HEK293 (cell line): ENCODE results near the gene CDC14A.

Experiments
- GLI2 ChIP-seq: fragments of 450-650 bp; formaldehyde crosslinking; IDR thresholded peaks from 2 replicates; pipeline ENCODE4; 2017; ENCODE audit warnings: missing biosample characterization, missing genetic modification characterization, low read depth, borderline replicate concordance
- PRDM1 ChIP-seq: fragments of 450-650 bp; formaldehyde crosslinking; IDR thresholded peaks from 2 replicates; pipeline ENCODE4; 2016; ENCODE audit warnings: missing biosample characterization, missing genetic modification characterization
- SETDB1 ChIP-seq: IDR thresholded peaks from one replicate; pipeline ENCODE4 v1.6.1; 2017; ENCODE audit warnings: mild to moderate bottlenecking, low read length, moderate library complexity, mixed read lengths; ENCODE audit not compliant: insufficient read length
- YY1 ChIP-seq: fragments of 450-650 bp; formaldehyde crosslinking; IDR thresholded peaks from 2 replicates; pipeline ENCODE4 v1.5.1; 2018; ENCODE audit warnings: missing biosample characterization, missing genetic modification characterization
- ZBTB21 ChIP-seq: fragments of 450-650 bp; formaldehyde crosslinking; IDR thresholded peaks from 2 replicates; pipeline ENCODE4 v1.5.1; 2017; ENCODE audit warnings: missing biosample characterization, missing genetic modification characterization
- ZBTB48 ChIP-seq: fragments of 450-650 bp; formaldehyde crosslinking; IDR thresholded peaks from 2 replicates; pipeline ENCODE4 v1.5.1; 2016; ENCODE audit warnings: missing biosample characterization, missing genetic modification characterization
- ZEB2 ChIP-seq: fragments of 450-650 bp; formaldehyde crosslinking; IDR thresholded peaks from 2 replicates; pipeline ENCODE4 v1.5.1; 2016; ENCODE audit warnings: missing biosample characterization, missing genetic modification characterization
- ZNF10 ChIP-seq: fragments of 450-650 bp; formaldehyde crosslinking; IDR thresholded peaks from 2 replicates; pipeline ENCODE4 v1.5.1; 2017; ENCODE audit warnings: missing biosample characterization, missing genetic modification characterization
- ZNF37A ChIP-seq: fragments of 450-650 bp; IDR thresholded peaks from 2 replicates; pipeline ENCODE4 v1.5.1; 2018; ENCODE audit warnings: missing biosample characterization, missing genetic modification characterization
- ZNF558 ChIP-seq: fragments of 450-650 bp; formaldehyde crosslinking; IDR thresholded peaks from 2 replicates; pipeline ENCODE4 v1.5.1; 2016; ENCODE audit warnings: missing biosample characterization, missing genetic modification characterization
- ZNF792 ChIP-seq: fragments of 450-650 bp; formaldehyde crosslinking; IDR thresholded peaks from 2 replicates; pipeline ENCODE4 v1.5.1; 2016; ENCODE audit warnings: missing biosample characterization, missing genetic modification characterization
- TF ChIP-seq, protein P1 (sequence below): fragments of 450-650 bp; formaldehyde crosslinking; IDR thresholded peaks from 2 replicates; pipeline ENCODE4 v1.5.1; 2016; ENCODE audit warnings: missing biosample characterization, missing genetic modification characterization
- TF ChIP-seq, protein P2 (sequence below): fragments of 450-650 bp; formaldehyde crosslinking; IDR thresholded peaks from 2 replicates; pipeline ENCODE4 v1.5.1; 2016; ENCODE audit warnings: missing biosample characterization, missing genetic modification characterization
- TF ChIP-seq, protein P3 (sequence below): fragments of 450-650 bp; formaldehyde crosslinking; IDR thresholded peaks from 2 replicates; pipeline ENCODE4 v1.5.1; 2017; ENCODE audit warnings: missing biosample characterization, mild to moderate bottlenecking, missing genetic modification characterization, moderate library complexity

DNA sequence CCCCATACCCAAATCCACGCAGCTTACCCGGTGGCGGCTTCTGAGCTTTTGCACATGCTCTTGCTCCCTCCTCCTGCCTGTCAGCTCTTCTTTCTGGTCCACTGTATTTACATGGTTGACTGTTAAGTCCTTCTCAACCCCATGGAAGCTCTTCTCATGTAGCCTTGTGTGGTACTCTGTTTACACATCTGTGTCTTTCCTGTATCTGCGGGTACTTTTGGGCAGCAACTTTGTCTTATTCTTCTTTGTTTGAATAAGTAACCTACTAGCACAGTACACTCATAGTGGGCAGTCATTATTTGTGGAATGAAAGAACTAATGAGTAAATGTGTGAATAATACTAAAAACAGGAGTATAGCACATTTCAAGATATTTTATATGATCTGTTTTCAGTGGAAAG is 97.2 kb downstream of the CDC14A start:
- TF ChIP-seq, protein P1, sequence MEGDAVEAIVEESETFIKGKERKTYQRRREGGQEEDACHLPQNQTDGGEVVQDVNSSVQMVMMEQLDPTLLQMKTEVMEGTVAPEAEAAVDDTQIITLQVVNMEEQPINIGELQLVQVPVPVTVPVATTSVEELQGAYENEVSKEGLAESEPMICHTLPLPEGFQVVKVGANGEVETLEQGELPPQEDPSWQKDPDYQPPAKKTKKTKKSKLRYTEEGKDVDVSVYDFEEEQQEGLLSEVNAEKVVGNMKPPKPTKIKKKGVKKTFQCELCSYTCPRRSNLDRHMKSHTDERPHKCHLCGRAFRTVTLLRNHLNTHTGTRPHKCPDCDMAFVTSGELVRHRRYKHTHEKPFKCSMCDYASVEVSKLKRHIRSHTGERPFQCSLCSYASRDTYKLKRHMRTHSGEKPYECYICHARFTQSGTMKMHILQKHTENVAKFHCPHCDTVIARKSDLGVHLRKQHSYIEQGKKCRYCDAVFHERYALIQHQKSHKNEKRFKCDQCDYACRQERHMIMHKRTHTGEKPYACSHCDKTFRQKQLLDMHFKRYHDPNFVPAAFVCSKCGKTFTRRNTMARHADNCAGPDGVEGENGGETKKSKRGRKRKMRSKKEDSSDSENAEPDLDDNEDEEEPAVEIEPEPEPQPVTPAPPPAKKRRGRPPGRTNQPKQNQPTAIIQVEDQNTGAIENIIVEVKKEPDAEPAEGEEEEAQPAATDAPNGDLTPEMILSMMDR (tag by site-specific recombination): no peak
- TF ChIP-seq, protein P2, sequence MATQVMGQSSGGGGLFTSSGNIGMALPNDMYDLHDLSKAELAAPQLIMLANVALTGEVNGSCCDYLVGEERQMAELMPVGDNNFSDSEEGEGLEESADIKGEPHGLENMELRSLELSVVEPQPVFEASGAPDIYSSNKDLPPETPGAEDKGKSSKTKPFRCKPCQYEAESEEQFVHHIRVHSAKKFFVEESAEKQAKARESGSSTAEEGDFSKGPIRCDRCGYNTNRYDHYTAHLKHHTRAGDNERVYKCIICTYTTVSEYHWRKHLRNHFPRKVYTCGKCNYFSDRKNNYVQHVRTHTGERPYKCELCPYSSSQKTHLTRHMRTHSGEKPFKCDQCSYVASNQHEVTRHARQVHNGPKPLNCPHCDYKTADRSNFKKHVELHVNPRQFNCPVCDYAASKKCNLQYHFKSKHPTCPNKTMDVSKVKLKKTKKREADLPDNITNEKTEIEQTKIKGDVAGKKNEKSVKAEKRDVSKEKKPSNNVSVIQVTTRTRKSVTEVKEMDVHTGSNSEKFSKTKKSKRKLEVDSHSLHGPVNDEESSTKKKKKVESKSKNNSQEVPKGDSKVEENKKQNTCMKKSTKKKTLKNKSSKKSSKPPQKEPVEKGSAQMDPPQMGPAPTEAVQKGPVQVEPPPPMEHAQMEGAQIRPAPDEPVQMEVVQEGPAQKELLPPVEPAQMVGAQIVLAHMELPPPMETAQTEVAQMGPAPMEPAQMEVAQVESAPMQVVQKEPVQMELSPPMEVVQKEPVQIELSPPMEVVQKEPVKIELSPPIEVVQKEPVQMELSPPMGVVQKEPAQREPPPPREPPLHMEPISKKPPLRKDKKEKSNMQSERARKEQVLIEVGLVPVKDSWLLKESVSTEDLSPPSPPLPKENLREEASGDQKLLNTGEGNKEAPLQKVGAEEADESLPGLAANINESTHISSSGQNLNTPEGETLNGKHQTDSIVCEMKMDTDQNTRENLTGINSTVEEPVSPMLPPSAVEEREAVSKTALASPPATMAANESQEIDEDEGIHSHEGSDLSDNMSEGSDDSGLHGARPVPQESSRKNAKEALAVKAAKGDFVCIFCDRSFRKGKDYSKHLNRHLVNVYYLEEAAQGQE (tag by site-specific recombination): no peak
- TF ChIP-seq YY1 (tag by site-specific recombination) (no peak), ZNF10 (no peak), ZNF792 (no peak), ZBTB21 (tag by site-specific recombination) (no peak), GLI2 (tag by site-specific recombination) (no peak), ZEB2 (tag by site-specific recombination) (no peak), SETDB1 (no peak), PRDM1 (no peak), ZNF37A (no peak), ZNF558 (tag by site-specific recombination) (no peak), ZBTB48 (tag by site-specific recombination) (no peak)
- TF ChIP-seq, protein P3, sequence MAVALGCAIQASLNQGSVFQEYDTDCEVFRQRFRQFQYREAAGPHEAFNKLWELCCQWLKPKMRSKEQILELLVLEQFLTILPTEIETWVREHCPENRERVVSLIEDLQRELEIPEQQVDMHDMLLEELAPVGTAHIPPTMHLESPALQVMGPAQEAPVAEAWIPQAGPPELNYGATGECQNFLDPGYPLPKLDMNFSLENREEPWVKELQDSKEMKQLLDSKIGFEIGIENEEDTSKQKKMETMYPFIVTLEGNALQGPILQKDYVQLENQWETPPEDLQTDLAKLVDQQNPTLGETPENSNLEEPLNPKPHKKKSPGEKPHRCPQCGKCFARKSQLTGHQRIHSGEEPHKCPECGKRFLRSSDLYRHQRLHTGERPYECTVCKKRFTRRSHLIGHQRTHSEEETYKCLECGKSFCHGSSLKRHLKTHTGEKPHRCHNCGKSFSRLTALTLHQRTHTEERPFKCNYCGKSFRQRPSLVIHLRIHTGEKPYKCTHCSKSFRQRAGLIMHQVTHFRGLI (tag by site-specific recombination): no peak
